HL-60 (cell line): ENCODE data around the gene PTPRK.

Experiments used
- CTCF ChIP-seq: IDR thresholded peaks from one replicate; pipeline ENCODE4 v1.5.1; 2011; ENCODE audit warnings: low read length, control low read depth, inconsistent platforms; ENCODE audit not compliant: insufficient read depth
- GABPA ChIP-seq: IDR thresholded peaks from 2 replicates; pipeline ENCODE4 v1.6.1; 2012; ENCODE audit warnings: low read depth
- POLR2AphosphoS5 ChIP-seq: IDR thresholded peaks from 2 replicates; pipeline ENCODE4 v1.6.1; 2012; ENCODE audit warnings: low read depth
- REST ChIP-seq: IDR thresholded peaks from 2 replicates; pipeline ENCODE4 v1.6.1; 2012; ENCODE audit warnings: low read depth; ENCODE audit not compliant: insufficient replicate concordance
- SPI1 ChIP-seq: IDR thresholded peaks from 2 replicates; pipeline ENCODE4 v1.6.1; 2012; ENCODE audit warnings: low read depth, mild to moderate bottlenecking, borderline replicate concordance

- no peak for TF ChIP-seq CTCF
- TF ChIP-seq POLR2AphosphoS5: no peak
- TF ChIP-seq REST: no peak
- TF ChIP-seq SPI1: no peak
- TF ChIP-seq GABPA: no peak
Observed at GRCh38 chr6:128319946-128320345, 200.5 kb downstream of the PTPRK start.
